IMR-90 (cell line): Measurements from ENCODE around the gene LRTM1.

Source experiments
- CEBPB ChIP-seq: IDR thresholded peaks from 2 replicates; pipeline ENCODE4 v1.6.1; 2012; ENCODE audit warnings: low read depth, low read length, improper control_type of control experiment
- CTCF ChIP-seq: conservative IDR thresholded peaks from 2 replicates; pipeline ENCODE4 v1.5.1; 2012; ENCODE audit warnings: mild to moderate bottlenecking, low read depth, low read length, improper control_type of control experiment
- FOS ChIP-seq: fragments of 150-350 bp; IDR thresholded peaks from 2 replicates; pipeline ENCODE4 v1.6.1; 2016; ENCODE audit warnings: low read depth, low read length
- MAZ ChIP-seq: IDR thresholded peaks from 2 replicates; pipeline ENCODE4 v1.6.1; 2012; ENCODE audit warnings: low read depth, mild to moderate bottlenecking, low read length, improper control_type of control experiment, moderate library complexity, borderline replicate concordance
- NFE2L2 ChIP-seq: fragments of 150-350 bp; IDR thresholded peaks from 2 replicates; pipeline ENCODE4 v1.6.1; 2016; ENCODE audit warnings: low read depth, mild to moderate bottlenecking, low read length

- TF ChIP-seq FOS (no peak), CEBPB (no peak), CTCF (no peak), MAZ (no peak), NFE2L2 (no peak)
Measured at GRCh38 chr3:54935869-54936268, 8.0 kb upstream of the LRTM1 start.
